ENCODE data around the gene NXT1. TPM values are rescaled to one million over a fixed set of nuclear protein-coding genes. Genes with fewer than 3 reads are reported as not detected.

NXT1 gene
- total RNA-seq, 1 donor from 2014 or later = 12.6 TPM

DNA sequence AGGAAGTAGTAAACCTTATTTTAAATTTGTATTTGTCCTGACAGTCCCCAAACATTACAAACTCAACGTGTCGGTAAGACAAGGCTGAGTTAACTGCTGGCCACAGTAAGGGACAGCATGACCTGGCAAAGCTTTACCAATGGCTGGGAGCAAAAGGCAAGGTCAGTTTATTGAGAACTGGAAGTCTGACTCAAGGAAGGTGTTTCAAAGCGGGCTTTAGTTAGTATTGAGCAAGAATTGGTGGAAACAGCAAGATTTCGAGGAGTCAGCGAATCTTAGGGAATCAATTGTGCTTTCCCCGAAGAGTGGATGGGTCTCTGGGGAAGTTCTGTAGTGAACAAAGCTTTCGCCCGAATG is 10.5 kb downstream of the NXT1 start:
- Mint-ChIP-seq H3K27ac (ENCODE audit: unreplicated experiment) (peak overlapping the region; percentile 99), H3K27me3 (ENCODE audit: unreplicated experiment) (peaks cover 3% of the 10 kb centered on the region), H3K4me1 (ENCODE audit: low read depth, unreplicated experiment) (peaks cover 25% of the 10 kb centered on the region), H3K36me3 (ENCODE audit: unreplicated experiment) (peaks cover 15% of the 10 kb centered on the region), H3K9me3 (ENCODE audit: unreplicated experiment) (peaks cover 18% of the 10 kb centered on the region), H3K4me3 (ENCODE audit: unreplicated experiment) (peak overlapping the region; percentile 95)
- no peak for DNase-seq
- TF ChIP-seq, protein P1, sequence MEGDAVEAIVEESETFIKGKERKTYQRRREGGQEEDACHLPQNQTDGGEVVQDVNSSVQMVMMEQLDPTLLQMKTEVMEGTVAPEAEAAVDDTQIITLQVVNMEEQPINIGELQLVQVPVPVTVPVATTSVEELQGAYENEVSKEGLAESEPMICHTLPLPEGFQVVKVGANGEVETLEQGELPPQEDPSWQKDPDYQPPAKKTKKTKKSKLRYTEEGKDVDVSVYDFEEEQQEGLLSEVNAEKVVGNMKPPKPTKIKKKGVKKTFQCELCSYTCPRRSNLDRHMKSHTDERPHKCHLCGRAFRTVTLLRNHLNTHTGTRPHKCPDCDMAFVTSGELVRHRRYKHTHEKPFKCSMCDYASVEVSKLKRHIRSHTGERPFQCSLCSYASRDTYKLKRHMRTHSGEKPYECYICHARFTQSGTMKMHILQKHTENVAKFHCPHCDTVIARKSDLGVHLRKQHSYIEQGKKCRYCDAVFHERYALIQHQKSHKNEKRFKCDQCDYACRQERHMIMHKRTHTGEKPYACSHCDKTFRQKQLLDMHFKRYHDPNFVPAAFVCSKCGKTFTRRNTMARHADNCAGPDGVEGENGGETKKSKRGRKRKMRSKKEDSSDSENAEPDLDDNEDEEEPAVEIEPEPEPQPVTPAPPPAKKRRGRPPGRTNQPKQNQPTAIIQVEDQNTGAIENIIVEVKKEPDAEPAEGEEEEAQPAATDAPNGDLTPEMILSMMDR (IDR thresholded peaks at IDR 0.05; ENCODE audit: partially characterized antibody, unreplicated experiment) = no peak

DNA sequence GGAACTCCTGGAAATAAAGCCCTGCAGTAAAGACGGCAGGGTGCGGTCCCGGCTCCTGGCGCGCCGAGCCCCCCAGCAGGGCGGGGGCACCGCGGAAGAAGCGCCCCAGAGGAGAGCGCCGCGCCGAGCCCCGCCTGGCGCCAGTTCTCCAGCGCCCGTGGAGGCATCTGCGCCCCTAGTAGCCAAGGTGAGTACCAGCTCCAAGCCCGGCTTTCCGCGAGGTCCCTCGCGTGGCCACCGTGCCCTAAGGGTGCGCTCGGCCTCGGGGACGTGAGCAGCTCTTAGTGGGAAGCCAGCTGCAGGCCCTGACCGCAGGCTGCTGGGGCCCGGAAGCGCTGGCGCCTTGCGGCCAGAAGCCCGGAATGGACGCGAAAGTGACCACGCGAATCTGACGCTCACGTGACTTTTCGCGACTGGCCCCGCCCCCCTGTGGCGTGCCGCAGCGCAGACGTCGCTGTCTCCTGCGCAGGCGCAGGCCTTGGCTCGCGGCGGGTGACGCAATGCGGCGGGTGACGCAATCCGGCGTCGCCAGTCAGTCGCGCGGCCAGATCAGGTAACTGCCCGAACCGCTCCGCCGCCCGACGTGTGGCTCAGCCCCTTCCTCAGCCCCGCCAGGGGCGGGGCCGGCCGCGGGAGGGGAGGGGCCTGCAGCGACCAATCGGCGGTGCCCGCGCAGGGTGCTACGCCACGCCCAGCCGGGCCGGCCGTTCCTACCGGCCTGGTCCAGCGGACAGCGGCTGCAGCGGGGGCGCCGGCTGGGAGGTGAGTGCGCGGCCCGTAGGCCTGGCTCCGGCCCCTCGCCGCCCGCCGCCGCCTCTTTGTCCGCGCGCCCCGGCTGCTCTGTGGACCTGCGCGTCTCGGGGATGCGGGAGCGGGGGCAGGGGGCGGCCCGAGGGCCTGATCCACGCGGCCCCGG is 11.1 kb downstream of the NXT1 start, which contains the start of gene GZF1:
Gene GZF1 (plus strand): TSS at position 707 of the 916 bp plus-strand sequence. CDS start 2,202 bp downstream, outside the sequence.
- H3K4me1 Mint-ChIP-seq (ENCODE audit: low read depth, unreplicated experiment) = peaks cover 30% of the 10 kb centered on the region
- H3K4me3 Mint-ChIP-seq (ENCODE audit: unreplicated experiment) = peak within 1 kb of the TSS; percentile 95
- peaks cover 16% of the 10 kb centered on the region for H3K36me3 Mint-ChIP-seq (ENCODE audit: unreplicated experiment)
- TF ChIP-seq, protein P1 (IDR thresholded peaks at IDR 0.05; ENCODE audit: partially characterized antibody, unreplicated experiment) = peak; percentile 18
- peak; percentile 99 for DNase-seq
- H3K9me3 Mint-ChIP-seq (ENCODE audit: unreplicated experiment) = peaks cover 18% of the 10 kb centered on the region
- peaks cover 5% of the 10 kb centered on the region for H3K27me3 Mint-ChIP-seq (ENCODE audit: unreplicated experiment)
- H3K27ac Mint-ChIP-seq (ENCODE audit: unreplicated experiment) = peak within 1 kb of the TSS; percentile 99

DNA sequence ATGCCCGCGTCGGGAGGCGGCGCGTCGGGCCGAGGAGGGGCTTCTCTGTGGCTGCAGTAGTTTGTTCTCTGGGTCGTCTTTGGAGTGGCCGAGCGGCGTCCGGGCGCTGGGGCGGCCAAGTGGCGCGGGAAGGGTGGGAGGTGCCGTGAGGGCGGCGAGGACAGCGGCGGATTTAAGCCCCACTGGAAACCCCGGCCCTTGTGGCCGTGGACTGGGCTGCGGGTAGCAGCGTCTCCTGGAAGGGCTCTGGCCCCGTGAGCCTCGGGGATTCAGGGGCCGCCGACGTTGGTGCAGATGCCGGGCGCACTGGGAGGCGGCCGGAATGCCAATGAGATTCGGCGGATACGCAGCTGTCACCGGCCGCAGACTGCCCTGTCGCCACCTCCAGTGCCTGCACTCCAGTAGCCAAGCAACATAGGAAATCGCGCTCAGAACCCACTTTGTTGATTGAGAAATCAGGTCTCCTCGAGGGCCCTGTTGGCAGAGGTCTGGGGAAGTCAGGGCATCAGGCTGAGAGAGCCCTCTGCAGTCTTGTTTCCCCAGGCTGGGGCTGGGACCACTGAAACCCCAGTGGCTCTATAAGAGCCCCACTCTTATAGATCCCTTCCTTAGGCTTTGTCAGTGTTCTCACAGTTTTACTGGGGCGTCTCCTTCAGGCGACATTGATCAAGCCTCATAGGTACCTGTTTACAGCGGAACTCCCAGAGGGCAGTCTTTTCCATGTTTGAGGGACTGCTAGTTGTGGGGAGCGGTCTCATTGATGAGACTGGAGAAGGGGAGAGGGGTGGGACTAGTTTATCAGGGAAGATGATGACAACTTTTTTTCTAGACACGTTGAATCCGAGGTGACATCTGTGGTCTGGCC is 12.0 kb downstream of the NXT1 start:
- Mint-ChIP-seq H3K27me3 (ENCODE audit: unreplicated experiment) (peaks cover 5% of the 10 kb centered on the region), H3K36me3 (ENCODE audit: unreplicated experiment) (peaks cover 16% of the 10 kb centered on the region), H3K27ac (ENCODE audit: unreplicated experiment) (peak overlapping the region; percentile 96), H3K4me3 (ENCODE audit: unreplicated experiment) (peak overlapping the region; percentile 93), H3K9me3 (ENCODE audit: unreplicated experiment) (peaks cover 18% of the 10 kb centered on the region), H3K4me1 (ENCODE audit: low read depth, unreplicated experiment) (peaks cover 31% of the 10 kb centered on the region)
- DNase-seq = peak; percentile 69
- TF ChIP-seq, protein P1 (IDR thresholded peaks at IDR 0.05; ENCODE audit: partially characterized antibody, unreplicated experiment) = no peak

DNA sequence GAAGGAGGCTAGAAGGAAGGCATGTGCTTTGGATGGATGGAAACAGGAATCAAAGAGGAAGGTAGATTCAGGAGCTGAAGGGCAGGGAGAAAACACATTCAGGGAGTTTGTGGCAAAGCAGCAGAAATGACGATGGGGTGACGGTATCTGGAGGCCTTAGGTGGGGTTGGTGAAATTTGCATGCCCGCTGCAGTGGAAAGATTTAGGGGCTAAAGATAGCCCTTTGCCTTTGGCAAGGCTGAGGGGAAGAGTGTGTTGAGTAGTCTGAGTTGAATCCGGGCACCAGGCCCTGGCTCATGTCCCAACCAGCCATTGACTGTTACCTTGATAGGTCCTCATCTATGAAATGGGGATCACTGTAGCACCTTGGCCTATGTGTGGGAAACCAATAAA is 12.7 kb downstream of the NXT1 start:
- peaks cover 5% of the 10 kb centered on the region for H3K27me3 Mint-ChIP-seq (ENCODE audit: unreplicated experiment)
- H3K27ac Mint-ChIP-seq (ENCODE audit: unreplicated experiment) = peak overlapping the region; percentile 96
- H3K4me1 Mint-ChIP-seq (ENCODE audit: low read depth, unreplicated experiment) = peaks cover 31% of the 10 kb centered on the region
- no peak for DNase-seq
- peaks cover 16% of the 10 kb centered on the region for H3K36me3 Mint-ChIP-seq (ENCODE audit: unreplicated experiment)
- peaks cover 17% of the 10 kb centered on the region for H3K9me3 Mint-ChIP-seq (ENCODE audit: unreplicated experiment)
- peak overlapping the region; percentile 93 for H3K4me3 Mint-ChIP-seq (ENCODE audit: unreplicated experiment)
- TF ChIP-seq, protein P1 (IDR thresholded peaks at IDR 0.05; ENCODE audit: partially characterized antibody, unreplicated experiment) = no peak
